ENCODE results near the gene MICAL2. TPM values are rescaled to one million over a fixed set of nuclear protein-coding genes. Genes with fewer than 3 reads are reported as not detected.

Gene MICAL2
- total and polyA plus RNA-seq, 2 of the 8 experiments (the other 6 are each of a cell fraction or from before 2014, with no cell fraction given): 1.3 to 4.1 TPM

GRCh38 chr11:12089473-12089872 is 20.9 kb upstream of the MICAL2 start:
- Histone ChIP-seq H3K14ac (ENCODE audit: insufficient read length) (no peak overlapping the region), H3K27ac (ENCODE audit: low read depth, low read length) (no peak overlapping the region), H2BK120ac (replicated peaks; ENCODE audit: low read depth, low read length) (no peak overlapping the region), H3K23me2 (ENCODE audit: low read depth, low read length) (no peaks in the 10 kb centered on the region), H2AK5ac (ENCODE audit: low read depth, low read length) (no peak overlapping the region), H3K36me3 (ENCODE audit: control insufficient read depth in 2 of 4, insufficient read depth in 4 of 4, low read length in 3 of 4) (no peaks in the 10 kb centered on the region), H3K56ac (replicated peaks; ENCODE audit: insufficient read length, low read depth, low read length) (no peak overlapping the region), H3K79me2 (ENCODE audit: control insufficient read depth in 1 of 2, insufficient read depth in 2 of 2, low read length in 2 of 2) (no peaks in the 10 kb centered on the region), H3K23ac (ENCODE audit: insufficient read length) (no peak overlapping the region), H3K4me1 (replicated peaks in 1 of 4; ENCODE audit: control insufficient read depth in 3 of 4, insufficient read depth in 4 of 4, low read length in 3 of 4) (peaks cover 3 to 14% (median 11%) of the 10 kb centered on the region in 4 experiments), H3K79me1 (ENCODE audit: low read depth, low read length) (no peaks in the 10 kb centered on the region), H2AFZ (ENCODE audit: low read length) (no peak overlapping the region), H3K9ac (replicated peaks in 1 of 4; ENCODE audit: extremely low read depth in 1 of 4, low read depth in 3 of 4, low read length in 3 of 4) (no peak overlapping the region), H2BK20ac (ENCODE audit: low read length) (no peak overlapping the region), H2BK15ac (ENCODE audit: low read length) (no peak overlapping the region), H3K9me3 (ENCODE audit: insufficient read depth in 2 of 2, low read depth in 1 of 2, low read length in 1 of 2) (no peaks in the 10 kb centered on the region), H4K5ac (ENCODE audit: insufficient read length, low read depth, low read length) (no peak overlapping the region), H2BK12ac (ENCODE audit: low read depth, low read length) (no peak overlapping the region), H4K8ac (ENCODE audit: extremely low read depth, insufficient read depth, low read length) (no peak overlapping the region), H3K4me2 (ENCODE audit: insufficient read depth in 1 of 2, low read depth in 2 of 2, low read length in 2 of 2) (no peak overlapping the region), H3K4me3 (ENCODE audit: extremely low read depth in 1 of 4, insufficient read depth in 2 of 4, low read depth in 3 of 4, low read length in 4 of 4) (no peak overlapping the region), H3K27me3 (replicated peaks in 1 of 4; ENCODE audit: control insufficient read depth in 3 of 4, extremely low read depth in 1 of 4, insufficient read depth in 3 of 4, low read length in 3 of 4) (no peaks in the 10 kb centered on the region), H3K4ac (replicated peaks; ENCODE audit: insufficient read length, low read depth, low read length) (no peak overlapping the region), H4K20me1 (replicated peaks in 1 of 2; ENCODE audit: control insufficient read depth in 1 of 2, insufficient read depth in 2 of 2, low read length in 2 of 2) (no peaks in the 10 kb centered on the region), H3K18ac (ENCODE audit: extremely low read depth, low read length) (no peak overlapping the region), H2BK5ac (ENCODE audit: low read depth, low read length) (no peak overlapping the region), H4K91ac (replicated peaks; ENCODE audit: insufficient read length, low read length) (no peak overlapping the region)
- no peak for DNase-seq (ENCODE audit: low read depth in 1 of 2, low spot score in 2 of 2)
- FAIRE-seq: no peak
- WGBS, 2 experiments (ENCODE audit: extremely low coverage in 1 of 2, insufficient coverage in 1 of 2, insufficient read length in 1 of 2, insufficient replicate concordance in 2 of 2, low coverage in 1 of 2, low lambda C conversion rate in 2 of 2, missing lambda C conversion rate in 1 of 2): 97% methylated on average over 2 of the region's 2 CpGs; no CpG with 5 or more reads in 1 of the 2 experiments
- ChIA-PET CTCF (ENCODE audit: partially characterized antibody) (interaction anchor here (0.6 to 7.0 kb wide), 9 partner anchors 14 to 591 kb away, joined by 3 to 37 read pairs (median 6); no protein-coding TSS in a partner anchor), POLR2A (ENCODE audit: partially characterized antibody) (no interaction called here)
- TF ChIP-seq JUND (IDR thresholded peaks at IDR 0.05; ENCODE audit: low read length): no peak
- no peak for TF ChIP-seq TAF7 (optimal IDR thresholded peaks at IDR 0.05; ENCODE audit: borderline replicate concordance, low read depth, low read length)

Measured in H1 (cell line).